SK-N-SH (cell line): Measurements from ENCODE around the gene PNMA1. TPM values are rescaled to one million over a fixed set of nuclear protein-coding genes. Genes with fewer than 3 reads are reported as not detected.

Experiments
- CTCF ChIA-PET: fragments of 300-600, 350-600 bp; formaldehyde crosslinking; extraction: SDS; loops from one replicate; lab custom pipeline; 2021; lab: Yijun Ruan, JAX
- POLR2A ChIA-PET: fragments of 350-600 bp; sonication (Branson Sonifier 250); formaldehyde crosslinking; extraction: SDS; loops from one replicate; lab custom pipeline; 2020; ENCODE audit warnings: antibody characterized with exemption, inconsistent platforms; lab: Yijun Ruan, JAX
- DNase-seq: peaks from one replicate; pipeline ENCODE4 v3.0.0; 2012
- H2AFZ ChIP-seq: fragments of 200-600 bp; sonication (generic); 2 replicates; pipeline ENCODE4 v1.8.1; 2016; ENCODE audit warnings: antibody characterized with exemption, mild to moderate bottlenecking, low read depth
- H3F3A ChIP-seq: fragments of 200-600 bp; sonication (generic); replicated peaks from 2 replicates; pipeline ENCODE3; 2016; ENCODE audit warnings: antibody characterized with exemption, mild to moderate bottlenecking; ENCODE audit not compliant: insufficient read depth
- H3K27ac ChIP-seq, 2 experiments: fragments of 200-500 bp in 1 of 2; fragments of 200-600 bp in 1 of 2; sonication (Bioruptor generic) in 1 of 2; sonication (generic), shearing (Covaris generic) in 1 of 2; 2 replicates each; pipeline versions ENCODE4 v1.5.1 to v1.6.1; 2014 to 2016; ENCODE audit warnings: low read depth in 2 of 2, inconsistent platforms in 1 of 2, low read length in 1 of 2, mild to moderate bottlenecking in 1 of 2, mixed read lengths in 1 of 2
- H3K27me3 ChIP-seq: fragments of 200-600 bp; sonication (generic), shearing (Covaris generic); 2 replicates; pipeline ENCODE4 v1.6.1; 2016; ENCODE audit warnings: mixed run types; ENCODE audit not compliant: insufficient read depth
- H3K36me3 ChIP-seq, 2 experiments: fragments of 200-500 bp in 1 of 2; fragments of 200-600 bp in 1 of 2; sonication (Bioruptor generic) in 1 of 2; sonication (generic) in 1 of 2; replicated peaks in 1 of 2; 2 replicates each; pipeline versions ENCODE3 to v1.5.1; 2014 to 2016; ENCODE audit warnings: low read length in 1 of 2, mild to moderate bottlenecking in 1 of 2; ENCODE audit not compliant: insufficient read depth in 2 of 2, control insufficient read depth in 1 of 2
- H3K4me1 ChIP-seq, 2 experiments: fragments of 200-500 bp in 1 of 2; fragments of 200-600 bp in 1 of 2; sonication (Bioruptor generic) in 1 of 2; sonication (generic), shearing (Covaris generic) in 1 of 2; 2 replicates each; pipeline versions ENCODE4 v1.5.1 to v1.6.1; 2014 to 2016; ENCODE audit warnings: low read depth in 1 of 2, low read length in 1 of 2, mixed run types in 1 of 2; ENCODE audit not compliant: insufficient read depth in 2 of 2, control insufficient read depth in 1 of 2
- H3K4me2 ChIP-seq: fragments of 200-600 bp; sonication (generic), shearing (Covaris generic); 2 replicates; pipeline ENCODE4 v1.6.1; 2017; ENCODE audit warnings: mixed run types
- H3K4me3 ChIP-seq, 2 experiments: fragments of 200-500 bp in 1 of 2; fragments of 200-600 bp in 1 of 2; sonication (Bioruptor generic) in 1 of 2; sonication (generic), shearing (Covaris generic) in 1 of 2; 2 replicates each; pipeline versions ENCODE4 v1.5.1 to v1.8.1; 2014 to 2016; ENCODE audit warnings: low read depth in 2 of 2, inconsistent platforms in 1 of 2, low read length in 1 of 2, mild to moderate bottlenecking in 1 of 2, mixed read lengths in 1 of 2, moderate library complexity in 1 of 2
- H3K79me2 ChIP-seq: fragments of 200-600 bp; sonication (generic); 2 replicates; pipeline ENCODE4 v1.8.1; 2017; ENCODE audit warnings: mild to moderate bottlenecking; ENCODE audit not compliant: insufficient read depth
- H3K9ac ChIP-seq: fragments of 200-600 bp; sonication (generic); 2 replicates; pipeline ENCODE4 v1.6.1; 2017; ENCODE audit warnings: mixed run types
- H3K9me2 ChIP-seq: fragments of 200-600 bp; sonication (generic); 2 replicates; pipeline ENCODE4 v1.6.1; 2017; ENCODE audit warnings: mixed run types
- H3K9me3 ChIP-seq: fragments of 200-600 bp; sonication (generic); 2 replicates; pipeline ENCODE4 v1.6.1; 2017; ENCODE audit warnings: mixed run types, mild to moderate bottlenecking, moderate library complexity
- H4K20me1 ChIP-seq: fragments of 200-600 bp; sonication (generic); 2 replicates; pipeline ENCODE4 v1.6.1; 2017; ENCODE audit warnings: mild to moderate bottlenecking, mixed run types; ENCODE audit not compliant: insufficient read depth
- CTCF ChIP-seq: fragments of 200-600 bp; sonication (generic); IDR thresholded peaks from 2 replicates; pipeline ENCODE4 v1.6.1; 2017; ENCODE audit warnings: antibody characterized with exemption, mild to moderate bottlenecking, moderate library complexity
- ELF1 ChIP-seq: IDR thresholded peaks from 2 replicates; pipeline ENCODE4 v1.4.0; 2012
- EZH2phosphoT487 ChIP-seq: fragments of 200-600 bp; sonication (generic); IDR thresholded peaks from 2 replicates; pipeline ENCODE4 v1.6.1; 2017; ENCODE audit warnings: low read depth, mixed run types, mild to moderate bottlenecking, antibody characterized with exemption, moderate library complexity, borderline replicate concordance
- FOSL2 ChIP-seq: IDR thresholded peaks from 2 replicates; pipeline ENCODE4 v1.4.0; 2012; ENCODE audit warnings: low read depth, mild to moderate bottlenecking, moderate library complexity, borderline replicate concordance
- GABPA ChIP-seq: IDR thresholded peaks from 2 replicates; pipeline ENCODE4 v1.4.0; 2012; ENCODE audit warnings: low read depth, mild to moderate bottlenecking
- JUND ChIP-seq: IDR thresholded peaks from 2 replicates; pipeline ENCODE4 v1.4.0; 2012
- MAX ChIP-seq: IDR thresholded peaks from 2 replicates; pipeline ENCODE4 v1.4.0; 2012; ENCODE audit warnings: low read depth
- NFIC ChIP-seq: IDR thresholded peaks from 2 replicates; pipeline ENCODE4 v1.4.0; 2012; ENCODE audit warnings: borderline replicate concordance
- PBX3 ChIP-seq: IDR thresholded peaks from 2 replicates; pipeline ENCODE4; 2012
- RAD21 ChIP-seq: IDR thresholded peaks from 2 replicates; pipeline ENCODE4 v1.6.1; 2012; ENCODE audit warnings: mild to moderate bottlenecking, low read length
- REST ChIP-seq: IDR thresholded peaks from 2 replicates; pipeline ENCODE4 v1.6.1; 2012; ENCODE audit warnings: mild to moderate bottlenecking, low read depth, low read length, moderate library complexity
- SIN3A ChIP-seq: IDR thresholded peaks from 2 replicates; pipeline ENCODE4 v1.6.1; 2012; ENCODE audit warnings: low read depth, mild to moderate bottlenecking, low read length, moderate library complexity, borderline replicate concordance
- SMC3 ChIP-seq: IDR thresholded peaks from 2 replicates; pipeline ENCODE4 v1.6.1; 2012; ENCODE audit warnings: low read depth, low read length, improper control_type of control experiment
- TCF12 ChIP-seq: IDR thresholded peaks from 2 replicates; pipeline ENCODE4 v1.4.0; 2012
- USF1 ChIP-seq: IDR thresholded peaks from 2 replicates; pipeline ENCODE4 v1.4.0; 2012; ENCODE audit warnings: low read depth, borderline replicate concordance
- USF2 ChIP-seq: fragments of 150-350 bp; IDR thresholded peaks from 2 replicates; pipeline ENCODE4 v1.6.1; 2017; ENCODE audit warnings: antibody characterized with exemption, low read length, low read depth, borderline replicate concordance
- YY1 ChIP-seq: IDR thresholded peaks from 2 replicates; pipeline ENCODE4 v1.4.0; 2012; ENCODE audit warnings: low read depth, mild to moderate bottlenecking
- WGBS: methylation state at CpG from one replicate; pipeline ENCODE4 v1.1.6; 2017; ENCODE audit warnings: low lambda C conversion rate; 5-methylcytosine and 5-hydroxymethylcytosine counted together
- polyA plus RNA-seq, 3 experiments: library from polyadenylated mRNA; depleted of rRNA; stranded (reverse); fragments of >200 nt; gene quantifications; 2 replicates each; pipeline ENCODE4 v1.2.3, GENCODE V29; 2012

The PNMA1 gene
- polyA plus RNA-seq, 1 of the 3 experiments (the other 2 are of a cell fraction) = 31.5 TPM

- CTCF ChIA-PET = interaction anchor here (0.7 to 9.6 kb wide), 20 partner anchors 9 to 93 kb away, joined by 3 to 95 read pairs (median 8); partner anchors contain the start of gene PTGR2
- peak; percentile 86 for DNase-seq
- H3K79me2 ChIP-seq = peaks cover 78% of the 10 kb centered on the region
- no peak overlapping the region for H2AFZ ChIP-seq
- POLR2A ChIA-PET = interaction anchor here (0.9 to 1.0 kb wide), 2 partner anchors 18 to 28 kb away, joined by 3 read pairs; no protein-coding TSS in a partner anchor
- peak overlapping the region; percentile 69 for H3K9ac ChIP-seq
- peaks cover 62% of the 10 kb centered on the region for H4K20me1 ChIP-seq
- TF ChIP-seq NFIC = no peak
- no peak for TF ChIP-seq ELF1
- TF ChIP-seq YY1 = no peak
- TF ChIP-seq RAD21 = peak; percentile 39
- TF ChIP-seq CTCF = peak; percentile 68
- TF ChIP-seq MAX = no peak
- TF ChIP-seq SMC3 = peak; percentile 40
- TF ChIP-seq GABPA = no peak
- H3K4me3 ChIP-seq = peak overlapping the region; percentile 69 to 72
- H3K9me2 ChIP-seq = no peaks in the 10 kb centered on the region
- H3K36me3 ChIP-seq = no peaks in the 10 kb centered on the region
- H3F3A ChIP-seq = peaks cover 32% of the 10 kb centered on the region
- H3K4me2 ChIP-seq = peak overlapping the region; percentile 98
- H3K9me3 ChIP-seq = no peaks in the 10 kb centered on the region
- H3K4me1 ChIP-seq = peaks cover 57 to 71% of the 10 kb centered on the region in 2 experiments
- 20% methylated on average over 5 of the region's 49 CpGs for WGBS
- H3K27ac ChIP-seq = peak overlapping the region; percentile 8 to 75; a peak in 3 of 4 replicates
- H3K27me3 ChIP-seq = no peaks in the 10 kb centered on the region
Observed at GRCh38 chr14:73758392-73759182, 44.4 kb upstream of the PNMA1 start.

- CTCF ChIA-PET = interaction anchor here (0.7 to 9.6 kb wide), 16 partner anchors 9 to 88 kb away, joined by 3 to 95 read pairs (median 11); no protein-coding TSS in a partner anchor
- Histone ChIP-seq H3K9ac (no peak overlapping the region), H3K9me3 (no peaks in the 10 kb centered on the region), H3K4me2 (peak overlapping the region; percentile 98), H2AFZ (no peak overlapping the region), H3F3A (peaks cover 32% of the 10 kb centered on the region), H3K4me1 (peaks cover 64 to 78% of the 10 kb centered on the region in 2 experiments), H4K20me1 (peaks cover 65% of the 10 kb centered on the region), H3K79me2 (peaks cover 81% of the 10 kb centered on the region), H3K4me3 (peak overlapping the region in 1 of 2 experiments; percentile 69; a peak in 2 of 4 replicates), H3K27ac (peak overlapping the region; percentile 8 to 75; a peak in 3 of 4 replicates), H3K36me3 (no peaks in the 10 kb centered on the region), H3K9me2 (no peaks in the 10 kb centered on the region), H3K27me3 (no peaks in the 10 kb centered on the region)
- 61% methylated on average over 8 of the region's 10 CpGs for WGBS
- POLR2A ChIA-PET = interaction anchor here (1.0 kb wide), 1 partner anchor 28 kb away, joined by 3 read pairs; no protein-coding TSS in a partner anchor
- DNase-seq = peak; percentile 79
- TF ChIP-seq PBX3 (no peak), REST (no peak), FOSL2 (no peak), USF2 (no peak), USF1 (no peak), JUND (no peak), RAD21 (no peak), GABPA (no peak), EZH2phosphoT487 (no peak), TCF12 (no peak), SIN3A (no peak)
Observed at GRCh38 chr14:73757876-73758391, 43.8 kb upstream of the PNMA1 start.
